Vagina (tissue), 2 donors: Measurements from ENCODE around the gene CDKN1A.

Experiments used
- POLR2A ChIP-seq, 2 donors: fragments of 450-650 bp; IDR thresholded peaks; one replicate each; pipeline ENCODE4 v1.6.1; 2017; ENCODE audit warnings: antibody characterized with exemption in 2 of 2, mild to moderate bottlenecking in 2 of 2, moderate library complexity in 2 of 2
- TF ChIP-seq, protein P1 (sequence below), 3 experiments: fragments of 450-650 bp in 2 of 3; fragments of 200-600 bp in 1 of 3; sonication (generic) in 1 of 3; IDR thresholded peaks; one replicate each; pipeline ENCODE4 v1.5.1; 2017 to 2019; ENCODE audit warnings: antibody characterized with exemption in 3 of 3, mild to moderate bottlenecking in 2 of 3, moderate library complexity in 2 of 3

DNA sequence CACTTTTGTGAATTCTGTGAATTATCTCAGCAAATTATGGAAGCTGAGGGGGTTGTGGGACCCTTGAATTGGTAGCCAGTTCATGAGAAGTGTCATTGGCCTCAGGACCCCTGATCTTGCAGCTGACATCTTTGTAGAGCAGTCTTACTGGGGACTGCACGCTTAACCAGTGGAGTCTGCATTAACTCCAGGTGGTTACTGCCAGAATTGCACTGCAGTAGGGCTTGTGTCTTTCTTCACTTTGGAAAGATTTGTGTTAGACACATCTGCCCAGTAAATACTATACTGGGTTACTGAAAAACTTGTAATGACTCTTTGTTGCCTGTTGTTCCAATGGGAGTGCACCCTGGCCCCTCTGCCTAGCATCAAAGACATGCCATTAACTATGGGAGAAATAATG lies 21.2 kb upstream of the CDKN1A start:
- TF ChIP-seq, protein P1, sequence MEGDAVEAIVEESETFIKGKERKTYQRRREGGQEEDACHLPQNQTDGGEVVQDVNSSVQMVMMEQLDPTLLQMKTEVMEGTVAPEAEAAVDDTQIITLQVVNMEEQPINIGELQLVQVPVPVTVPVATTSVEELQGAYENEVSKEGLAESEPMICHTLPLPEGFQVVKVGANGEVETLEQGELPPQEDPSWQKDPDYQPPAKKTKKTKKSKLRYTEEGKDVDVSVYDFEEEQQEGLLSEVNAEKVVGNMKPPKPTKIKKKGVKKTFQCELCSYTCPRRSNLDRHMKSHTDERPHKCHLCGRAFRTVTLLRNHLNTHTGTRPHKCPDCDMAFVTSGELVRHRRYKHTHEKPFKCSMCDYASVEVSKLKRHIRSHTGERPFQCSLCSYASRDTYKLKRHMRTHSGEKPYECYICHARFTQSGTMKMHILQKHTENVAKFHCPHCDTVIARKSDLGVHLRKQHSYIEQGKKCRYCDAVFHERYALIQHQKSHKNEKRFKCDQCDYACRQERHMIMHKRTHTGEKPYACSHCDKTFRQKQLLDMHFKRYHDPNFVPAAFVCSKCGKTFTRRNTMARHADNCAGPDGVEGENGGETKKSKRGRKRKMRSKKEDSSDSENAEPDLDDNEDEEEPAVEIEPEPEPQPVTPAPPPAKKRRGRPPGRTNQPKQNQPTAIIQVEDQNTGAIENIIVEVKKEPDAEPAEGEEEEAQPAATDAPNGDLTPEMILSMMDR (IDR thresholded peaks at IDR 0.05) = no peak
- TF ChIP-seq POLR2A (IDR thresholded peaks at IDR 0.05) = no peak
